IgD-negative memory B cell (primary cell): ENCODE measurements around the gene CHST7. TPM values are rescaled to one million over a fixed set of nuclear protein-coding genes. Genes with fewer than 3 reads are reported as not detected.

Experiments
- H3K27ac Mint-ChIP-seq, 3 donors: one replicate each; pipeline ENCODE4 v1.8.0; 2020 to 2022; ENCODE audit warnings: mild to moderate bottlenecking in 3 of 3, mixed read lengths in 3 of 3, moderate library complexity in 1 of 3
- H3K27me3 Mint-ChIP-seq: one replicate; pipeline ENCODE4 v1.8.0; 2021; ENCODE audit warnings: mixed read lengths
- H3K36me3 Mint-ChIP-seq: one replicate; pipeline ENCODE4 v1.8.0; 2020; ENCODE audit warnings: mild to moderate bottlenecking, mixed read lengths
- H3K4me1 Mint-ChIP-seq, 3 donors: one replicate each; pipeline ENCODE4 v1.8.0; 2020 to 2022; ENCODE audit warnings: mixed read lengths in 3 of 3, mild to moderate bottlenecking in 1 of 3
- H3K4me3 Mint-ChIP-seq, 4 donors: one replicate each; pipeline ENCODE4 v1.8.0; 2020 to 2022; ENCODE audit warnings: mild to moderate bottlenecking in 4 of 4, mixed read lengths in 4 of 4, moderate library complexity in 3 of 4
- H3K9me3 Mint-ChIP-seq, 3 donors: one replicate each; pipeline ENCODE4 v1.8.0; 2020 to 2021; ENCODE audit warnings: mixed read lengths in 3 of 3, mild to moderate bottlenecking in 1 of 3
- polyA plus RNA-seq: library from polyadenylated mRNA; unstranded; fragments of 300-500 nt; fragmentation: Illumina TruSeq; gene quantifications from one replicate; pipeline ENCODE4 v1.2.3, GENCODE V29; 2021

CHST7 gene
- polyA plus RNA-seq, 1 donor from 2014 or later, result 4.0 TPM

GRCh38 chrX:46561824-46562657 lies 11.5 kb upstream of the CHST7 start:
- Mint-ChIP-seq H3K27me3 (peaks cover 22% of the 10 kb centered on the region), H3K9me3 (peaks cover 0 to 3% (median 0%) of the 10 kb centered on the region in 3 donors), H3K27ac (peak overlapping the region in 1 of 3 donors; percentile 41), H3K4me3 (peak overlapping the region in 2 of 4 donors; percentile 39 to 56), H3K36me3 (no peaks in the 10 kb centered on the region), H3K4me1 (peaks cover 6 to 16% (median 8%) of the 10 kb centered on the region in 3 donors)

DNA sequence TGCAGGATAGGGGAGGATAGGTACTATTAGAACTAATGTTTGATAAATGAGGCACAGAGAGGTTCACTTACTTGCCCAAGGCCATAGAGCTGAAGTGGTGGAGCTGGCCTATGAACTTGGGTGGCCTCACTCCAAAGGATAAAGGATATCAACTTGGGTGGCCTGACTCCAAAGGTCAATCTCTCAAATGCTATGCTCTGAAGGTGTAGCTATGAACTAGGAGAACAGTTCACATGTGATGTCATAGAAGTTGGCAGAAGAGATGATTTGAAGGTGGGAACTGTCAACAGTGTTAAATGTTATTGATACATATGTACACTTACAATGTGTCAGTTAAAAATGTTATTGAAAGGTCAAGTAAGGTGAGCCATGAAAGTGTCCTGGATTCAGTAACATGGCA lies 6.2 kb upstream of the CHST7 start:
- Mint-ChIP-seq H3K27ac (no peak overlapping the region), H3K4me1 (peaks cover 14 to 16% (median 15%) of the 10 kb centered on the region in 3 donors), H3K27me3 (peaks cover 20% of the 10 kb centered on the region), H3K36me3 (no peaks in the 10 kb centered on the region), H3K9me3 (no peaks in the 10 kb centered on the region), H3K4me3 (no peak overlapping the region)

- Mint-ChIP-seq H3K36me3 (no peaks in the 10 kb centered on the region), H3K27me3 (peaks cover 11% of the 10 kb centered on the region), H3K9me3 (no peaks in the 10 kb centered on the region), H3K4me3 (peak overlapping the region in 1 of 4 donors; percentile 27), H3K27ac (no peak overlapping the region), H3K4me1 (peaks cover 13 to 20% (median 18%) of the 10 kb centered on the region in 3 donors)
Measured at GRCh38 chrX:46569621-46570020, 3.9 kb upstream of the CHST7 start.

DNA sequence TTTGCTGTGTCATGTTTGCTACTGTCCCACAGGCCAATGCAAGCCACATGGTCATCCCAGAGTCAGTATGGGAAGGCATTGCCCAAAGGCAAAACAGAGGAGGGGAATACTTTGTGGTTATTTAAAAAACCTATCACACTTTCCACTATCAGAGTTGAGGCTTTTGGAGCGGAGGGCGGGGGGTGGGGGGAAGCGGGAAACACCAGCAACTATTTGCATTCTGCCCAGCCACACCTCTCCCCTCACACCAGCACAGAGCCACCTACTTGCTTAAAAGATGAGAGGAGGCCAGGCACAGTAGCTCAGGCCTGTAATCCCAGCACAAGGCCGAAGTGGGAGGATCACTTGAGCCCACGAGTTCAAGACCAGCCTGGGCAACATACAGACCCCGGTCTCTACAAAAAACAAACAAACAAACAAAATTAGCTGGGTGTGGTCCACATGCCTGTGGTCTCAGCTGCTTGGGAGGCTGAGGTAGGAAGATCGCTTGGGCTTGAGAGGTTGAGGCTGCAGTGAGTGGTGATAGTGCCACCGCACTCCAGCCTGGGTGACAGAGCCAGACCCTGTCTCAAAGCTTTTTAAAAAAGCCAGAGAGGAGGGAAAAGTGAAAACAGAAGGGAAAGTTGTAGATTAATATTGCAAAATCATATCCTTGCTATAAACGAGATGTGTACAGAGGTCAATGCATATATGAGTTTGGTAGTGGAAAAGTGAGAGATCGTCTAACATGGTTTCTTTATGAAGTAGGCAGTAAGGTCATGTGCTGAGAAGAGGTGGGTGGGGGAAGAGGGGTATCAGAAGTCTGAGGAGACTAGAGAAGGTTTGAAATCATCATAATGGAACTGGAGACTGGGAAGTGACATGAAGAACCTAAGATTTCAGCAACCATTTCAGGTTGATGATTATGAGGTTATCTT lies 1.9 kb upstream of the CHST7 start:
- Mint-ChIP-seq H3K36me3 (no peaks in the 10 kb centered on the region), H3K4me1 (peaks cover 20 to 25% (median 22%) of the 10 kb centered on the region in 3 donors), H3K27ac (peak overlapping the region in 1 of 3 donors; percentile 84), H3K9me3 (no peaks in the 10 kb centered on the region), H3K4me3 (peak overlapping the region in 3 of 4 donors; percentile 82 to 91 (median 85)), H3K27me3 (peaks cover 11% of the 10 kb centered on the region)

DNA sequence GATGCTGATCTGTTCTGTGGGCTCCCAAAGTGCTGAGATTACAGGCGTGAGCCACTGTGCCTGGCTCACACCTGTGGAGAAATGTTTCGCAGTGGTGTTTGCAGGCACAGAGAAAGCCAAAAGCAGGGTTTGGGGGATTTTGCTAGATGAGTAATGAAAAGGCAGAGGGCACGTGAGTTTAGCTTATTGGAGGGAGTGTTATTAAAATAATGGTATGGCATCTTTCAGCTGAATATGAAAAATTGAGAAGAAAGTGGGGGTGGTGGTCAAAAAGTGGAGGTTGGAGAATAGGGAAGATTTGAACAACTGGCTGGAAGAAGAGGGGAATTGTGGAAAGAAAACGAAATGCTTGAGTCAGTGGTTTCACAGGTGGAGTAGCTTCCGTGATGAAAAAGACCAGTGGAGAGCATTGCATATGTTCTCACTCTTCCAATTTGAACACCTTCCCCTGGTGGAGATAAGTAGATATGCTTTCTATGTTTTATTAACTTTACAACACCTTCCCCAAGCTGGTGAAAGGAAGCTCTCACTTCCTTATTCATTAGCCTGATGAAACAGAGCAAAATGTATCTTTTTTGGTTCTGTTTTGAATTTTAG lies 1.1 kb upstream of the CHST7 start:
- Mint-ChIP-seq H3K27me3 (peaks cover 9% of the 10 kb centered on the region), H3K27ac (peak overlapping the region; percentile 4 to 84 (median 68)), H3K9me3 (no peaks in the 10 kb centered on the region), H3K4me3 (peak overlapping the region; percentile 80 to 91 (median 86)), H3K4me1 (peaks cover 20 to 25% (median 22%) of the 10 kb centered on the region in 3 donors), H3K36me3 (no peaks in the 10 kb centered on the region)

DNA sequence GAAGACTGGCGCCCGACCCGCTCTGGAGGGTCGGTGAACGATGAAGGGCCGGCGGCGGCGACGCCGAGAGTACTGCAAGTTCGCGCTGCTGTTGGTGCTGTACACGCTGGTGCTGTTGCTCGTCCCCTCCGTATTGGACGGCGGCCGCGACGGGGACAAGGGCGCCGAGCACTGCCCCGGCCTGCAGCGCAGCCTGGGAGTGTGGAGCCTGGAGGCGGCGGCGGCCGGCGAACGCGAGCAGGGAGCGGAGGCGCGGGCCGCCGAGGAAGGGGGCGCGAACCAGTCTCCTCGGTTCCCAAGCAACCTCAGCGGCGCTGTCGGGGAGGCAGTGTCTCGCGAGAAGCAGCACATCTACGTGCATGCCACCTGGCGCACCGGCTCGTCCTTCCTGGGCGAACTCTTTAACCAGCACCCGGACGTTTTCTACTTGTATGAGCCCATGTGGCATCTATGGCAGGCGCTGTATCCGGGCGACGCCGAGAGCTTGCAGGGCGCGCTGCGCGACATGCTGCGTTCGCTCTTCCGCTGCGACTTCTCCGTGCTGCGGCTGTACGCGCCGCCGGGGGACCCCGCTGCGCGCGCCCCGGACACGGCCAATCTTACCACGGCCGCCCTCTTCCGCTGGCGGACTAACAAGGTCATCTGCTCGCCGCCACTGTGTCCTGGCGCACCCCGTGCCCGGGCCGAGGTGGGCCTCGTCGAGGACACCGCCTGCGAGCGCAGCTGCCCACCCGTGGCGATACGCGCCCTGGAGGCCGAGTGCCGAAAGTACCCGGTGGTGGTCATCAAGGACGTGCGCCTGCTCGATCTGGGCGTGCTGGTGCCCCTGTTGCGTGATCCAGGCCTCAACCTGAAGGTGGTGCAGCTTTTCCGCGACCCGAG lies 568 bp downstream of the CHST7 start:
- Mint-ChIP-seq H3K27me3 (peaks cover 3% of the 10 kb centered on the region), H3K36me3 (no peaks in the 10 kb centered on the region), H3K9me3 (no peaks in the 10 kb centered on the region), H3K4me1 (peaks cover 20 to 25% (median 22%) of the 10 kb centered on the region in 3 donors), H3K4me3 (peak overlapping the region; percentile 80 to 91 (median 86)), H3K27ac (peak overlapping the region in 1 of 3 donors; percentile 84)

GRCh38 chrX:46574774-46575381 lies 1.3 kb downstream of the CHST7 start:
- Mint-ChIP-seq H3K4me3 (peak overlapping the region; percentile 17 to 91 (median 82)), H3K27ac (no peak overlapping the region), H3K36me3 (no peaks in the 10 kb centered on the region), H3K4me1 (peaks cover 20 to 25% (median 22%) of the 10 kb centered on the region in 3 donors), H3K9me3 (no peaks in the 10 kb centered on the region), H3K27me3 (peaks cover 2% of the 10 kb centered on the region)

DNA sequence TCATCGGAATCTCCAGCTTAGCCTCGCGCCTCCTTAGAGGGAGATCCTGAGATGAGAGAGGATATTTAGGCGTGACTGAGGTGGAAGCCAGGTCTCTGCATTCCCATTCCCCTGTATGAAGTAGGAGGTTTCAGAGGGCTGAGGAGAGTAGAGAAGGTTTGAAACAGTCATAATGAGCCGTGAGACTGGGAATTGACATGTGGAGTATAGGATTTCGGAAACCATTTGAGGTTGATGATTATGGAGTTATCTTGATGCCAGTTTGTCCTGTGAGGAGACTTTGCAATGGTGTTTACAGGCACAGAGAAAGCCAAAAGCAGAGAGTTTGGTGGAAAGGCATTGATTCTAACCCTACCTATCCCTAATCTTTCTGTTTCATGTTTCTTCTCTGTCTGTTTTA lies 2.0 kb downstream of the CHST7 start:
- H3K36me3 Mint-ChIP-seq, result no peaks in the 10 kb centered on the region
- peak overlapping the region; percentile 61 to 78 (median 72) for H3K4me3 Mint-ChIP-seq
- no peaks in the 10 kb centered on the region for H3K9me3 Mint-ChIP-seq
- peaks cover 19 to 25% (median 22%) of the 10 kb centered on the region in 3 donors for H3K4me1 Mint-ChIP-seq
- H3K27ac Mint-ChIP-seq, result no peak overlapping the region
- H3K27me3 Mint-ChIP-seq, result peaks cover 2% of the 10 kb centered on the region

DNA sequence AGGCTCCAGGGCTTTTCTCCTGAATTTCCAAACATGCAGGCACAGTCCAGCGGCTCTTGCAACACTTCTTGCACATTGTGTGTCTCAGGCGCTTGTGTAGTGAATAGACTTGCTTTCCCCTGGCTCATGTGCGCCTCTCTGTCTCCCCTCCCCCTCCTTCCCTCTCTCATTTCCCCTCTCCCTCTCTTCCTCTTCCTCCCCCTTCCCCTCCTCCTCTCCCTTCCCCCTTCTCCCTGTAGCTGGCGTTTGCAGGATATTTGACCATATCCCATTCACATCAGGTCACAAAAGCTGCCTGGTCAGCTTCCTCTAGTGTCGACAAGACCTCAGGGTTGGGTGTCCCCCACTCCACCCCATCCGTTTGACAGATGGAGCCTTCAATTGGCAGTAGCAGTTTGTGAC lies 2.4 kb downstream of the CHST7 start:
- Mint-ChIP-seq H3K4me3 (peak overlapping the region; percentile 61 to 78 (median 72)), H3K4me1 (peaks cover 16 to 25% (median 22%) of the 10 kb centered on the region in 3 donors), H3K27me3 (peaks cover 2% of the 10 kb centered on the region), H3K27ac (peak overlapping the region in 1 of 3 donors; percentile 42), H3K36me3 (no peaks in the 10 kb centered on the region), H3K9me3 (no peaks in the 10 kb centered on the region)

DNA sequence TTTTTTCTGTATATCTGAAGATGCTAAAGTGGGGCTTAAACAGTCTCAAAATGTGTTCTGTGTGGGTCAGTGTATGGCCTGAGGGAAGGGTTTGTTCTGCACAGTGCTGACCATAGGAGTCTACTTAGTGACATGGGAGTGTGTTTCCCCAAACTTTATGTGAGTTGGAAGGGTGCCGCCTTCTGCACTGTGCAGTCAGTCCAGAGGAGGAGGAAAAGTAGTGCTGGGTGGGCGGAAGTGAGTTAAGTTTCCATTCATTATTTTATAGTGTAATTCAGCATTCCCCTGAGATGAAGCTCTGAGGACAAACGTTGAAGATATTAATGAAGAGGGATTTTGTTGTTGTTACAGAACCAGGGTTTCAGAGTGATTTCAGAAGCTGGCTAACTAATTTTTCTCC lies 2.9 kb downstream of the CHST7 start:
- Mint-ChIP-seq H3K27ac (peak overlapping the region in 2 of 3 donors; percentile 11 to 42), H3K9me3 (no peaks in the 10 kb centered on the region), H3K4me1 (peaks cover 15 to 21% (median 19%) of the 10 kb centered on the region in 3 donors), H3K36me3 (no peaks in the 10 kb centered on the region), H3K27me3 (no peaks in the 10 kb centered on the region), H3K4me3 (peak overlapping the region; percentile 57 to 78 (median 72))

GRCh38 chrX:46577221-46578005 lies 3.8 kb downstream of the CHST7 start:
- Mint-ChIP-seq H3K4me1 (peaks cover 5 to 11% (median 11%) of the 10 kb centered on the region in 3 donors), H3K4me3 (peak overlapping the region in 1 of 4 donors; percentile 35), H3K27me3 (no peaks in the 10 kb centered on the region), H3K27ac (peak overlapping the region in 1 of 3 donors; percentile 11), H3K9me3 (no peaks in the 10 kb centered on the region), H3K36me3 (no peaks in the 10 kb centered on the region)

- H3K36me3 Mint-ChIP-seq, result no peaks in the 10 kb centered on the region
- H3K4me1 Mint-ChIP-seq, result peaks cover 3 to 9% (median 5%) of the 10 kb centered on the region in 3 donors
- no peak overlapping the region for H3K27ac Mint-ChIP-seq
- H3K27me3 Mint-ChIP-seq, result no peaks in the 10 kb centered on the region
- no peak overlapping the region for H3K4me3 Mint-ChIP-seq
- H3K9me3 Mint-ChIP-seq, result no peaks in the 10 kb centered on the region
Measured at GRCh38 chrX:46579250-46579649, 5.7 kb downstream of the CHST7 start.

DNA sequence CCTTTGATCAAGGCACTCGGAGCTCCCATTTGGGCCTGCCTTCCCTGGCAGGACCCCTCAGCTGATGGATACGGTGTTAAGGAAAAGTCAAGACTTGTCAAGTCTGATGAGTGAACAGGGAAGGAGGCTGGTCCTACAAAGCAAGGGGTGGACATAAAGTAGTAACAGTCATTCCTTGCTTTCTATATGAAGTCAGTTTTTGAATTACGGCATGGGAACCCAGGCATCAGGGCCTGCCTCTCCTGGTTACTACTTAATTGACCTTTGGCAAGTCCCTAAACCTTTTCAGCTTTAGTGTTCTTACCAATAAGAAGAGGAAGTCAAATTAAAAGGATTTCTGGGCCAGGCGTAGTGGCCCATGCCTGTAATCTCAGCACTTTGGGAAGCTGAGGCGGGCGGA lies 7.0 kb downstream of the CHST7 start:
- H3K4me3 Mint-ChIP-seq, result no peak overlapping the region
- no peaks in the 10 kb centered on the region for H3K36me3 Mint-ChIP-seq
- peaks cover 3 to 8% (median 6%) of the 10 kb centered on the region in 3 donors for H3K4me1 Mint-ChIP-seq
- no peaks in the 10 kb centered on the region for H3K9me3 Mint-ChIP-seq
- no peaks in the 10 kb centered on the region for H3K27me3 Mint-ChIP-seq
- peak overlapping the region in 1 of 3 donors; percentile 62 for H3K27ac Mint-ChIP-seq
